SK-N-SH (cell line): ENCODE results near the gene IFNLR1.

Experiments used
- POLR2AphosphoS5 ChIP-seq: IDR thresholded peaks from 2 replicates; pipeline ENCODE4 v1.6.1; 2012; ENCODE audit warnings: low read depth, low read length
- SIN3A ChIP-seq: IDR thresholded peaks from 2 replicates; pipeline ENCODE4 v1.6.1; 2012; ENCODE audit warnings: low read depth, mild to moderate bottlenecking, low read length, moderate library complexity, borderline replicate concordance
- TCF12 ChIP-seq: IDR thresholded peaks from 2 replicates; pipeline ENCODE4 v1.4.0; 2012
- TF ChIP-seq, protein P1 (sequence below): fragments of 200-600 bp; sonication (generic); IDR thresholded peaks from 2 replicates; pipeline ENCODE4 v1.6.1; 2017; ENCODE audit warnings: antibody characterized with exemption, mild to moderate bottlenecking, moderate library complexity

DNA sequence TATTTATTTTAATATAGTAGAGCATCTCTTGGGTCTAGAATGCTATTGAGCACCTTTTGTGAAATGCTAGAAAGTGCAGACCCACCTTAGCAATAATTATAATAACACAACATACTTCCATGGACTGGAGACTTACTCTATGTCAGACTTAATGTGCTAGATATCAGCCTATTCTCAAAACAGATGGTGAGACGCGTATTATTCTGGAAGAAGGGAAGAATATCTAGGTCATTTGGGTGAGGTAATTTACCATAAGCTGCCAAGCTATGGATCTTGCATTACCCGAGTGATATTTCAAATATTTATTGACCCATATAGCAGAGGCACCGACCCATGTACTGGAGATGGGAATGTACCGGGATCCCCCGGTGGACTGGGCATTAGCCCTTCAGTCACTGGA is 20.6 kb upstream of the IFNLR1 start:
- TF ChIP-seq, protein P1, sequence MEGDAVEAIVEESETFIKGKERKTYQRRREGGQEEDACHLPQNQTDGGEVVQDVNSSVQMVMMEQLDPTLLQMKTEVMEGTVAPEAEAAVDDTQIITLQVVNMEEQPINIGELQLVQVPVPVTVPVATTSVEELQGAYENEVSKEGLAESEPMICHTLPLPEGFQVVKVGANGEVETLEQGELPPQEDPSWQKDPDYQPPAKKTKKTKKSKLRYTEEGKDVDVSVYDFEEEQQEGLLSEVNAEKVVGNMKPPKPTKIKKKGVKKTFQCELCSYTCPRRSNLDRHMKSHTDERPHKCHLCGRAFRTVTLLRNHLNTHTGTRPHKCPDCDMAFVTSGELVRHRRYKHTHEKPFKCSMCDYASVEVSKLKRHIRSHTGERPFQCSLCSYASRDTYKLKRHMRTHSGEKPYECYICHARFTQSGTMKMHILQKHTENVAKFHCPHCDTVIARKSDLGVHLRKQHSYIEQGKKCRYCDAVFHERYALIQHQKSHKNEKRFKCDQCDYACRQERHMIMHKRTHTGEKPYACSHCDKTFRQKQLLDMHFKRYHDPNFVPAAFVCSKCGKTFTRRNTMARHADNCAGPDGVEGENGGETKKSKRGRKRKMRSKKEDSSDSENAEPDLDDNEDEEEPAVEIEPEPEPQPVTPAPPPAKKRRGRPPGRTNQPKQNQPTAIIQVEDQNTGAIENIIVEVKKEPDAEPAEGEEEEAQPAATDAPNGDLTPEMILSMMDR = no peak
- no peak for TF ChIP-seq SIN3A
- TF ChIP-seq TCF12 = no peak
- TF ChIP-seq POLR2AphosphoS5 = no peak
